ENCODE measurements around the gene VEGFC.

The VEGFC gene

DNA sequence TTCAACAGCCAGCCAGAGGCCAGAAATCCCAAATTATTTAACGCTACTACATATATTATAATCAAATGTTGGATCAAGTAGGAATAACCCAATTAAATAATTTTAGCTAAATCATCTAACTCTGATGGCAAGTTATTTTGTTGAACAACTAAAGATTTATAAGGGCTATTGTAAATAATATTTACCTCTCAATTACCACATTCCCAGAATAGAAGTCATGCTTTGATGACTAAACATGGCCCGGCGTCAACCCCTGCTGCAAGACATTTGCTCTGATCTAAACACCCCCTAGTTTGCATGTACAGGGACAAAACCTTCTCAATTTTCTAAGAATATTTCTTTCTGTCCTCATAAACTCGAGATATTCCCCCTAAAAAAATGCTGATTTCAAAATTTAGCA is 14.2 kb downstream of the VEGFC start:
- no peak for DNase-seq (ENCODE audit: low read depth)
- no peak overlapping the region for H3K4me3 ChIP-seq (ENCODE audit: low read depth, low read length)
- in situ Hi-C loops (cut with HindIII; ENCODE audit: low sequenced_read_pairs), result loop anchor here (25.0 kb wide), 2 partner anchors 259 to 391 kb away; no protein-coding TSS in a partner anchor
- TF ChIP-seq, protein P1, sequence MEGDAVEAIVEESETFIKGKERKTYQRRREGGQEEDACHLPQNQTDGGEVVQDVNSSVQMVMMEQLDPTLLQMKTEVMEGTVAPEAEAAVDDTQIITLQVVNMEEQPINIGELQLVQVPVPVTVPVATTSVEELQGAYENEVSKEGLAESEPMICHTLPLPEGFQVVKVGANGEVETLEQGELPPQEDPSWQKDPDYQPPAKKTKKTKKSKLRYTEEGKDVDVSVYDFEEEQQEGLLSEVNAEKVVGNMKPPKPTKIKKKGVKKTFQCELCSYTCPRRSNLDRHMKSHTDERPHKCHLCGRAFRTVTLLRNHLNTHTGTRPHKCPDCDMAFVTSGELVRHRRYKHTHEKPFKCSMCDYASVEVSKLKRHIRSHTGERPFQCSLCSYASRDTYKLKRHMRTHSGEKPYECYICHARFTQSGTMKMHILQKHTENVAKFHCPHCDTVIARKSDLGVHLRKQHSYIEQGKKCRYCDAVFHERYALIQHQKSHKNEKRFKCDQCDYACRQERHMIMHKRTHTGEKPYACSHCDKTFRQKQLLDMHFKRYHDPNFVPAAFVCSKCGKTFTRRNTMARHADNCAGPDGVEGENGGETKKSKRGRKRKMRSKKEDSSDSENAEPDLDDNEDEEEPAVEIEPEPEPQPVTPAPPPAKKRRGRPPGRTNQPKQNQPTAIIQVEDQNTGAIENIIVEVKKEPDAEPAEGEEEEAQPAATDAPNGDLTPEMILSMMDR (IDR thresholded peaks at IDR 0.05; ENCODE audit: low read depth, low read length, missing control alignments), result no peak

DNA sequence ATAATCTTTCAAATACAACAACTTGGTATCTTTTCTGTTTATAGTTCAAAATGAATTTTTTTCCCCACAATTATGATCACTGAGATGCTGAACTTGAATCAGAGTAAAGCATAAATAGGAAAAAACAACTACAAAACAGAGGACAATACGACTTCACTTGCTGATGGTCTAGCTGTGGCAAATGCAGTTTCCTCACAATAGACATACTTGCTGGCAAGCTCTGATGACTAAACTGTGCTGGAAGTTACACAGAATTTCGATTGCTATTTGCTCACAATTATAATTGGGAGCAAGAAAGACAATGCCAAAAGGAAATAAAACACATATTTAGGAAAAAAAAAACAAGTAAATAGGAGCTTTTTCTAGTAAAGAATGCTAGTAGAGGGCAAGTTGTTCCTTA is 14.7 kb downstream of the VEGFC start:
- in situ Hi-C loops (cut with HindIII; ENCODE audit: low sequenced_read_pairs), result loop anchor here (25.0 kb wide), 2 partner anchors 259 to 391 kb away; no protein-coding TSS in a partner anchor

DNA sequence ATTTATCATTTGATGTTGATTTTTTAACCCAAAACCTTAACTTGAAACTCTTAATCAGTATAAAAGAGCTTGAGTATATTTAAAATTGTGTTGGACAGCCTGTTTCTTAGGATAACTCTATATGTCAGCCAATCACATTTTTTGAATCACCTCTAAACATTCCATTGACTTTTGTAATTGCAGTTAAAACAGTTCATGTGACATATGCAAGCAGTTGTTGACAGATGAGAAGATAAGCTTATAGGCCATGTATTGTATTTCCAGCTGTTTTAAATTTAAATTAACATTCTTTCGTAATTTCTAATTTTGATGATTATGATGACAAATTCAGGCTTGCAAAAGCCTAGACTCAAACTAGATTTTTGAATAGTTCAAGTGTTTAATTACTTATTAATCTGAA is 17.4 kb downstream of the VEGFC start:
- no peak overlapping the region for H3K4me3 ChIP-seq (ENCODE audit: low read depth, low read length)
- in situ Hi-C loops (cut with HindIII; ENCODE audit: low sequenced_read_pairs), result loop anchor here (25.0 kb wide), 2 partner anchors 262 to 388 kb away; no protein-coding TSS in a partner anchor
- no peak for DNase-seq (ENCODE audit: low read depth)
- TF ChIP-seq, protein P1 (IDR thresholded peaks at IDR 0.05; ENCODE audit: low read depth, low read length, missing control alignments), result no peak

More for the DNA sequence above, 14.7 kb downstream of the VEGFC start:
- TF ChIP-seq, protein P1 (IDR thresholded peaks at IDR 0.05; ENCODE audit: low read depth, low read length, missing control alignments), result no peak
- DNase-seq (ENCODE audit: low read depth), result no peak
- no peak overlapping the region for H3K4me3 ChIP-seq (ENCODE audit: low read depth, low read length)

DNA sequence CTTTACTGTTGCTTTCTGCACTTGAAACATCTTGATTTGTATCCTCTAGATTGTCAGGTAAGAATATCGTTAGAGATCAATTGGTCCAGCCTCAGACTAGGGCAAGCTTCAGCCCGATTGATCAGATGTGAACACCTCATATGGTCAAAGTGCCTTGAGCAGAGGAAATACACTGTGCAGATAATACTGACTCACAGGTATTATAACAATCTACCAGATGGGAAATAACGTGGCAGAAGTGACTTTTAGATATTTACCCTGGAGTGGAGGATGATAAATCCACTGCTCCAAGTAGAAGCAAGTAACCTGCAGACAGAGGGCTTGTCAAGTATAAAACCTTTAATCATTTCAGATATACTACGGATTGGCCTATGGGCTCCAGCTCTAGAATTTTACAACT is 17.9 kb downstream of the VEGFC start:
- in situ Hi-C loops (cut with HindIII; ENCODE audit: low sequenced_read_pairs), result loop anchor here (25.0 kb wide), 2 partner anchors 262 to 388 kb away; no protein-coding TSS in a partner anchor
- no peak for DNase-seq (ENCODE audit: low read depth)
- no peak overlapping the region for H3K4me3 ChIP-seq (ENCODE audit: low read depth, low read length)
- TF ChIP-seq, protein P1 (IDR thresholded peaks at IDR 0.05; ENCODE audit: low read depth, low read length, missing control alignments), result no peak

DNA sequence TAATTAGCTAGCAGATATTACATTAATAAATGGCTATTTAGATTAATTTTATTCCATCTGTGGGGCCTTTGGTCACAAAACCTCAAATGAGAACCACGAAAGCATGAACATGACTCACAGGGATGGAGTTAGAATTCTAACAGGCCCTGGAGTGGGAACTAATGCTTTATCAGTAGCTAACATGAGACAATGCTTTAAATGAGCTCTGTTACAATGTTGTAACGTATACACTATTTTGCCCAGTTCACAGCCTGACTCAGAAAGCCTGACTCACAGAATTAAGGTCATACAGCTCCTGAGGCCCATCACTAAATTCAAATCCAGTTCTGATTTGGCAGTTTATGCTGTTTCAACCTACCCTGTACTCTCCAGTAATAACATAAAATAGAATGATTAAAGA is 23.2 kb downstream of the VEGFC start:
- DNase-seq (ENCODE audit: low read depth), result peak; percentile 78
- H3K4me3 ChIP-seq (ENCODE audit: low read depth, low read length), result no peak overlapping the region
- in situ Hi-C loops (cut with HindIII; ENCODE audit: low sequenced_read_pairs), result no loop called here
- TF ChIP-seq, protein P1 (IDR thresholded peaks at IDR 0.05; ENCODE audit: low read depth, low read length, missing control alignments), result no peak

DNA sequence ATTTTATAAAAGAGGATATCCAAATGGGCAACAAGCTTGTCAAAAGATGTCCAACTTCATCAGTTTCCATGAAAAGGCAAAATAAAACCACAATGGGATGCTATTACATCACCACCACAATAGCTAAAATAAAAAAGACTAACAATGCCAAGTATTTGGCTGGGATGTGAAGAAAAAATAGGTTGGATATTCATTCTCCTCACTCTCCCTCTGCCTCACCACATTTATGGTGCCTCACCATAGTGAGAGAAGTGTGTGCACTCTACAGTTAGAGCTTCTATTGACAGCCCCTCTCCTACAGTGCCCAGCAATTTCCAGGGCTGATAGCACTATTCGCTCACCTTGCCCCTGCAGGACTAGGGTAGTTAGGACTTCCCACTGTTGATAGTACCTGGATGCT is 25.5 kb downstream of the VEGFC start:
- in situ Hi-C loops (cut with HindIII; ENCODE audit: low sequenced_read_pairs), result no loop called here
- H3K4me3 ChIP-seq (ENCODE audit: low read depth, low read length), result no peak overlapping the region
- TF ChIP-seq, protein P1 (IDR thresholded peaks at IDR 0.05; ENCODE audit: low read depth, low read length, missing control alignments), result no peak
- peak; percentile 68 for DNase-seq (ENCODE audit: low read depth)

All from astrocyte of the cerebellum (primary cell).